ENCODE results near the gene MYBPC3. TPM values are rescaled to one million over a fixed set of nuclear protein-coding genes. Genes with fewer than 3 reads are reported as not detected.

Gene MYBPC3
- total RNA-seq, 1 donor from 2014 or later, result not detected

DNA sequence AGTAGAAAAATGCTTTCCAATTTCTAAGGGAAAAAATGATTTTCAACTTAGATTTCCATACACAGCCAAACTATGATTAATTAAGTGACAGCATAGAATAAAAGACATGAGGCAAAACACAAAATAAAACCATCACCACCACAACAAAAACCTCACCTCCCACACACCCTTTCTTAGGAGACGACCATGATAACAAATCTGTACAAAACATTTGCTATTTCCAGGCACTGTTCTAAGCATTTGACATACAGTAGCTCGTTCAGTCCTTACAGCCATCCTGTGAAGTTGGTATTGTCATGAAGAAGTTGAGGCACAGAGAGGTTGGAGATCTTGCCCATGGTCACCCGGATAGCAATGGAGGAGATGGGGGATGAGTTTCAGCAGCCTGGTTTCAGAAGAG lies 17.2 kb upstream of the MYBPC3 start:
- no peaks in the 10 kb centered on the region for H3K4me1 ChIP-seq
- H3K27me3 ChIP-seq, result no peaks in the 10 kb centered on the region
- intact Hi-C loops (cut with DNase I), result loop anchor here (10.0 kb wide), 1 partner anchor 245 kb away; no protein-coding TSS in a partner anchor
- no peak overlapping the region for H3K4me3 ChIP-seq
- DNase-seq (ENCODE audit: extremely low spot score in 2 of 2), result no peak
- TF ChIP-seq POLR2A (IDR thresholded peaks at IDR 0.05) (no peak), POLR2AphosphoS5 (IDR thresholded peaks at IDR 0.05; ENCODE audit: insufficient read depth in 1 of 2, low read depth in 1 of 2) (no peak), CTCF (IDR thresholded peaks at IDR 0.05) (no peak)
- H3K27ac ChIP-seq, result no peak overlapping the region
- no peaks in the 10 kb centered on the region for H3K9me3 ChIP-seq
- H3K36me3 ChIP-seq, result no peaks in the 10 kb centered on the region

DNA sequence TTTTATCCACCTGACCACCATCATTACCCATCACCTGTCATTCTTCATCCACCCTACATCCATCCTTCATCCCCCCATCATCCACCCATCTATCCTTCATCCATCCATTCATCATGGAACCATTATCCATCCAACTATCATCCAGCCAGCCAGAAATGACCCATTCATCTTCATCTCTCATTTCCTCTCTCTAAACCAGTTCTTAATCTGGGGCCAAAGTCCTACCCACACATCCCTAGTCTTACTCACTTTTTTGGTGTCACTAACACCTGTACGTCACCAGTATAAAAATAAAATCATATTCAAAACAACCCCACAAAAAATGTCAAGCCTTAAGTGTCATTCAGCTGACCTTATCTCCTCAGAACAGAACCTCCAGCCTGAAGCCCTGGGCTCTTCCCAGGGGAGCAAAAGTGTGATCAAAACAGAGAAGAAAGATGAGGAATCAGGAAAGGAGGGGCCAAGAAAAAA lies 13.6 kb upstream of the MYBPC3 start:
- DNase-seq (ENCODE audit: extremely low spot score in 2 of 2), result no peak
- TF ChIP-seq POLR2AphosphoS5 (IDR thresholded peaks at IDR 0.05; ENCODE audit: insufficient read depth in 1 of 2, low read depth in 1 of 2) (no peak), POLR2A (IDR thresholded peaks at IDR 0.05) (no peak), CTCF (IDR thresholded peaks at IDR 0.05) (no peak)
- no peaks in the 10 kb centered on the region for H3K4me1 ChIP-seq
- no peak overlapping the region for H3K27ac ChIP-seq
- H3K27me3 ChIP-seq, result no peaks in the 10 kb centered on the region
- H3K4me3 ChIP-seq, result no peak overlapping the region
- intact Hi-C loops (cut with DNase I), result no loop called here
- no peaks in the 10 kb centered on the region for H3K9me3 ChIP-seq
- no peaks in the 10 kb centered on the region for H3K36me3 ChIP-seq

- intact Hi-C loops (cut with DNase I), result no loop called here
- Histone ChIP-seq H3K9me3 (no peaks in the 10 kb centered on the region), H3K4me1 (no peaks in the 10 kb centered on the region), H3K27me3 (no peaks in the 10 kb centered on the region), H3K36me3 (no peaks in the 10 kb centered on the region), H3K27ac (no peak overlapping the region), H3K4me3 (no peak overlapping the region)
- DNase-seq (ENCODE audit: extremely low spot score in 2 of 2), result no peak
- TF ChIP-seq POLR2AphosphoS5 (IDR thresholded peaks at IDR 0.05; ENCODE audit: insufficient read depth in 1 of 2, low read depth in 1 of 2) (no peak), POLR2A (IDR thresholded peaks at IDR 0.05) (no peak), CTCF (IDR thresholded peaks at IDR 0.05) (no peak)
Measured at GRCh38 chr11:47361419-47361818, 8.9 kb upstream of the MYBPC3 start.

- H3K36me3 ChIP-seq, result no peaks in the 10 kb centered on the region
- H3K4me3 ChIP-seq, result no peak overlapping the region
- H3K9me3 ChIP-seq, result no peaks in the 10 kb centered on the region
- peaks cover 6% of the 10 kb centered on the region for H3K4me1 ChIP-seq
- intact Hi-C loops (cut with DNase I), result no loop called here
- TF ChIP-seq POLR2AphosphoS5 (IDR thresholded peaks at IDR 0.05; ENCODE audit: insufficient read depth in 1 of 2, low read depth in 1 of 2) (no peak), CTCF (IDR thresholded peaks at IDR 0.05) (no peak), POLR2A (IDR thresholded peaks at IDR 0.05) (no peak)
- no peaks in the 10 kb centered on the region for H3K27me3 ChIP-seq
- H3K27ac ChIP-seq, result no peak overlapping the region
- no peak for DNase-seq (ENCODE audit: extremely low spot score in 2 of 2)
Measured at GRCh38 chr11:47360341-47360740, 7.8 kb upstream of the MYBPC3 start.

- no peak overlapping the region for H3K27ac ChIP-seq
- TF ChIP-seq POLR2AphosphoS5 (IDR thresholded peaks at IDR 0.05; ENCODE audit: insufficient read depth in 1 of 2, low read depth in 1 of 2), result no peak
- no peak for TF ChIP-seq CTCF (IDR thresholded peaks at IDR 0.05)
- TF ChIP-seq POLR2A (IDR thresholded peaks at IDR 0.05), result no peak
- H3K27me3 ChIP-seq, result no peaks in the 10 kb centered on the region
- no peak for DNase-seq (ENCODE audit: extremely low spot score in 2 of 2)
- H3K9me3 ChIP-seq, result no peaks in the 10 kb centered on the region
- H3K4me1 ChIP-seq, result peaks cover 13% of the 10 kb centered on the region
- H3K36me3 ChIP-seq, result no peaks in the 10 kb centered on the region
- H3K4me3 ChIP-seq, result no peak overlapping the region
- intact Hi-C loops (cut with DNase I), result loop anchor here (10.0 kb wide), 2 partner anchors 75 to 465 kb away; no protein-coding TSS in a partner anchor
Measured at GRCh38 chr11:47359586-47359985, 7.1 kb upstream of the MYBPC3 start.

All from vagina (tissue), 2 donors.